ENCODE data around the gene SIDT2.

DNA sequence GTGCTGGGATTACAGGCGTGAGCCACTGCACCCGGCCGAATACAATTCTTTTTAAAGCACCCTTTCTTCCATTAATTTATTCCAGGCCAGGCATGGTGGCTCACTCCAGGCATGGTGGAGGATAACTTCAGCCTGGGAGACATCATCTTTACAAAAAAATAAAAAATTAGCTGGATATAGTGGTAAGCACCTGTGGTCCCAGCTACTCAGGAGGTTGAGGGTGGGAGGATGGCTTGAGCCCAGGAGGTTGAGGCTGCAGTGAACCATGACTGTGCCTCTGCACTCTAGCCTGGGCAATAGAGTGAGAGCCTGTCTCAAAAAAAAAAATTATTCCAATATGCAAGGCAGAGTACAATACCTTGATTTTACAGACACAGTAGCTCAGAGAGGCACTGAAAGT is 32.1 kb downstream of the SIDT2 start:
- TF ChIP-seq, protein P1, sequence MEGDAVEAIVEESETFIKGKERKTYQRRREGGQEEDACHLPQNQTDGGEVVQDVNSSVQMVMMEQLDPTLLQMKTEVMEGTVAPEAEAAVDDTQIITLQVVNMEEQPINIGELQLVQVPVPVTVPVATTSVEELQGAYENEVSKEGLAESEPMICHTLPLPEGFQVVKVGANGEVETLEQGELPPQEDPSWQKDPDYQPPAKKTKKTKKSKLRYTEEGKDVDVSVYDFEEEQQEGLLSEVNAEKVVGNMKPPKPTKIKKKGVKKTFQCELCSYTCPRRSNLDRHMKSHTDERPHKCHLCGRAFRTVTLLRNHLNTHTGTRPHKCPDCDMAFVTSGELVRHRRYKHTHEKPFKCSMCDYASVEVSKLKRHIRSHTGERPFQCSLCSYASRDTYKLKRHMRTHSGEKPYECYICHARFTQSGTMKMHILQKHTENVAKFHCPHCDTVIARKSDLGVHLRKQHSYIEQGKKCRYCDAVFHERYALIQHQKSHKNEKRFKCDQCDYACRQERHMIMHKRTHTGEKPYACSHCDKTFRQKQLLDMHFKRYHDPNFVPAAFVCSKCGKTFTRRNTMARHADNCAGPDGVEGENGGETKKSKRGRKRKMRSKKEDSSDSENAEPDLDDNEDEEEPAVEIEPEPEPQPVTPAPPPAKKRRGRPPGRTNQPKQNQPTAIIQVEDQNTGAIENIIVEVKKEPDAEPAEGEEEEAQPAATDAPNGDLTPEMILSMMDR (IDR thresholded peaks at IDR 0.05; ENCODE audit: low read length), result no peak
- TF ChIP-seq EZH2 (IDR thresholded peaks at IDR 0.05; ENCODE audit: borderline replicate concordance, low read length), result no peak

All from OCI-LY1 (cell line).